DMS 273 (cell line): Measurements from ENCODE around the gene POLL.
"Not testable (repeated sequence)": the region's sequence is repeated elsewhere in the genome, so short reads cannot be mapped to it uniquely, and the experiment has no call there.

Experiments used
- DNase-seq: peaks from one replicate; lab custom pipeline; 2025; ENCODE audit not compliant: unreplicated experiment; lab: John Stamatoyannopoulos, UW

Gene POLL

DNA sequence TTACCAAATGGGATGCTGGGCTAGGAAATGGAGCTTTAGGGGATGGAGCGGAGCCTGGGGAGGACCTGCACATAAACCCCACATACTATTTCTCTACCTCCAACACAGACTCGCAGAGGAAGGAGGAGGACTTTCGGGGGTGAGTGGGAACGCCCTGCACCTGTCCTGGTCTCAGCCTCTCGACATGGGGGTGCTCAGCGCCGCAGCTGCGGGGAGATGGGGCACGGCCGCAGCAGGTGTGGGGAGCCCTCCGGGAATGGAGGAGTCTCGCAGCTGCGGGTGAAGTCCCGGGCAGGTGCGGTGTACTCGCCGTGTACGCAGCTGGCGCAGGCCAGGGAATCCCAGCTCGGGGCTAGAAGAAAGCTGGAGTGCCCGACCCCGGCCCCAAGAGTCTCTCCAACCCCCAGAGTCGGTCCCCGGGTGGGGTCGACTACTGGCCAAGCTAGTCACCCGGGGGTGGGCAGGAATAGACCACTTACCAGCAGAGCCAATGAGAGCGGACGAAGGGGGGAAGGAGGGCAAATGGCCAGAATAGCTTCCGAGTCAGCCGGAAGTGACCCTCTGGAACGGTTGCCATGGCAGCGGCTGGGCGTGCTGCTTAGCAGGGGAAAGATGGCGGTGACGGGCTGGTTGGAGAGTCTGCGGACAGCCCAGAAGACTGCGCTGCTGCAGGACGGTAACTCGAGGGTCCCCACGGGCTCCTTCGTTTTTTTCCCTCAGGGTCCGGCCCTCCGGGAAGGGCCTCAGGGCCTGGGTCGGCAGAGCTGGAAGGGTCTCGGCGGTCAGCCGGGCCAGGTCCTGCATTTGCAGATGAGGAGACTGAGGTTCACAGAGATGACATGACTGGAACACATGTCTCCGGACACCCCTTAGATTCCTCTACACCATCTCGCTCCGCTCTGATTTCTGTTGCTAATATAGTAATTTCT, at the start of gene POLL, which contains the start of gene DPCD:
TSS of gene POLL (minus strand) at position 533 of the 929 bp plus-strand sequence. CDS start 897 bp downstream, outside the sequence.
TSS of gene DPCD (plus strand) at position 597 of the 929 bp plus-strand sequence. CDS start at position 613, 16 bp downstream.
- peak; percentile 95 for DNase-seq

DNA sequence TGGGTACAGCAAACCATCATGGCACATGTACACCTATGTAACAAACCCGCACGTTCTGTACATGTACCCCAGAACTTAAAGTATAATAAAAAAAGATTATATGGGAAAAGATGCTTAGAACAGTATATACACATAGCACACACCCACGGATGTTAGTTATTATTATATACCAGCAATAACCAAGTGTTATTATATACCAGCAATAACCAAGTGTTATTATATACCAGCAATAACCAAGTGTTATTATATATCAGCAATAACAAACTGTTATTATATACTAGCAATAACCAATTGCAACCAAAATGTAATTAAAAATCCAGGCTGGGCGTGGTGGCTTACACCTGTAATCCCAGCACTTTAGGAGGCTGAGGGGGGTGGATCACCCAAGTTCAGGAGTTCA, 45.5 kb upstream of the POLL start:
- not testable (repeated sequence) for DNase-seq

DNA sequence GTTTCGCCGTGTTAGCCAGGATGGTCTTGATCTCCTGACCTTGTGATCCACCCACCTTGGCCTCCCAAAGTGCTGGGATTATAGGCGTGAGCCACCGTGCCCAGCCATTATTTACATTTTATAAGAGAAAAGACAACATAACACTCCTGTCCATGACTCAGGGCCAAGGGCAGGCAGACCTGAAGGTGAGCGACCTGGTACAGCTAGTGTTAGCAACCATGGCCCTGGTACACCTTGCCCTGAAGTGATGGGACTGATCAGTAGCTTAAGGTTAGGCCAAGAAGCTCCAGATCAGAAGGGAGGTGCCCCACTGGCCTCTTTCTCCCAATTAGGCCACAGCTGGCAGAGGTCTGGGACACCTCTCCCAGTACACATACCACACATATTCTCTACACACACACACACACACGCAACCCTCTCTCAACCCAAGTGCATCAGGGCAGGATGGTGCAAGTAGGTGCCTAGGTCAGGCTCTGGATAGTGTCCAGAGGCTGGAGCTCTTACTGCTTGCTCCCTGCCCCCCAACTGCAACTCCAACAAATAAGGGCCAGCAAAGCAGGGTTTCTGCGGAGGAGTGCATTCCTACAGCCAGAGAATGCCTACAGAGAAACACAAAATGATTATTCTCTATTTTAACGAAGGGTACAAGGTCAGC, 43.9 kb upstream of the POLL start:
- no peak for DNase-seq

DNA sequence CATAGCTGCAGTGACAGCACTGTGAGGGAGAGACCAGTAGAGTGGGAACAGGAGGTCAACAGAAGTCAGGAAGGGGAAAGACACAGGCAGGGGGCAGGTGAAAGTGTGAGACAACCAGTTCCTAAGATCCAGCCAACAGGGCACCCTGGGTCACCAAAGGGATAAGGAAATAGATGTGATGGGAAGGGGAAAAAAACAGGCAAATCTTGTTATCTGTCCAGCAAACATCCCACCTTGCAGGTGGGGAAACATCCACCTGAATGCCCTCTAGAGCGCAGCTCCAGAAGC, 42.5 kb upstream of the POLL start:
- DNase-seq, result no peak

DNA sequence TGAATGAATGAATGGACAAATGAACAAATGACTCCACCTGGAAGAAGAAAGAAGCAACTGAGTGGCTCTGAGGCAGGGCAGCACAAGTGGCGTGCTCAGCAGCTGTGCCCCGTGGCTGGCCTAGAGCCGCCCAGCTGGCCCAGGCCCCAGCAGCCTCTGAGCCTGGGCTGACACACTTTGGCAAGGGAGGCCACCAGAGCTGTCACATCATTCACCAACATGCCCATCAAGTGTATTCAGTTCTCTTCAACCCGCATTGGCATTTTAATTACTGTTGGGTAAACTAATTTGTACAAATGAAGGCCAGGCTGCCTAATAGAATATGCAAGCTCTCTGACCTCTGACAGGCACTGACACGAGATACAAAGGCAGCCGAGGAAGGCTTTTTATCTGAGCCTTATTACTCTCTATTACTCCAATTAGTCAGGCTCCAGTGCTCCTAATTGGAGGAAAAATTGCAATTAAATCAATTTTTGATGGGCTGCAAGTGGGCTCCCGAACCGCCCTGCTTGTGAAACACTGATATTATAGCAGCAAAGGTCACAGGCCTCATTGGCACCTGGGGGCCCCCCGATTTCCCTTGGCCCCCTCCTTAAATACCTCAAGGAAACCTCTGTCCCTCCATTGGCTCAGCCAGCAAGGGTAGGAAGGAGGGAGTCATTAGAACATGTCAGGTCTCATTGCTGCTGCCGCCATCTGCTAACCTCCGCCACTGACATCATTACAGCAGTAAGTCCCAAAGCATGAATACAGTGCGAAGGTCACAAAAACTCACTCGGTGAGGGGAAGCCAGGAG, 42.0 kb upstream of the POLL start:
- DNase-seq, result no peak

DNA sequence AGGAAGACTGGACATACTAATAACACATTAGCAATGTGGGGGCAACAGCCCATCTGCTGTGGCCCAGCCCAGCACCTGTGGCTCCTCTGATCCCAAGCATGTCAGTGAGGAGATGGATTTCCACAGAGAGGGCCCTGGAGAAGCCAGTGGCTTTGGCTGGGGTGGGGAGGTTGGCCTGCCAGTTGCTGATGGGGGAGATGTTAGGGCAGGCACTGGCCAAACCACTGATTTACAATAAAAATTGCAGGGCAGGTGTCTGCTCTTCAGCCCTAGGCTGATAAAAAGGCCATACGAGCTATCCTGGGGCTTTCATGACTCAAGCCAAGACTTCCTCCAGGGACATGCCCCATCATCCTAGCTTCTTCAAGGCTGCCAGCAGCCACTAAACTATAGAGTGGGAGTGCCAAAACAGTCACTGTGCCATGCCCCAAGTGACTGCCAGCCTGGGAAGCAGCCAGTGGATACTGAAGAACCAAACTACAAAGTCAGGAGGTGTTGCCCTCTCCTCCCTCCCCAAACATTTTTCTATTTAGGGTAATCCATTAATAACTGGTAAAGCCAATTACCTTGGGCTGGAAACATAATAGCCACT, 37.9 kb upstream of the POLL start:
- DNase-seq, result no peak

DNA sequence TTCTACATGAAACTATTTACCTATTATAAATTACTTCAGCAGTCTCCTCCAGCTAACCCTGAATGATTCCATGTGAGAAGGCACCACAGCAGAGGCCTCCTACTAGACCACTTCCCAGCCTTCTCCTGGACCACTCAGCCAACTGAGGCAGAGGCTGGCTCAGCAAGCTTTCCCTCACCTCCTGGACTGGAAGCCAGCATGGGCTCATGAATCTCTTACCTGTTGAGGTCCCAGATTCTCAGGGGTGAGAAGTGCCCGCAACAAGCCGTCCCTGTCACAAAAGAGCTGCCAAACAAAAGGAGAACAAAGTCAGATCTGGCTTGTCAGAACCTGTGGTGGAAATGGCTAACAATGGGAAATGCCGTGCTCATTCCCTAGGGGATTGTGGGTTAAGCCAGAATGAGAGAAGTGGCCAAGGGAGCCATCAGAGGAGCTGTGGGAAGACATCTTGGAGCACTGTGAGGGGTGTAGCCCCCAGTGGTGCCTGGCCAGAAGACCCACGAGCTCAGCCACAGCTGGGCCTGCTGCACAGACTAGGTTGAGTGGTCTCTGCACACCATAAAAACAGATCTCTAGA, 36.6 kb upstream of the POLL start:
- DNase-seq, result no peak

DNA sequence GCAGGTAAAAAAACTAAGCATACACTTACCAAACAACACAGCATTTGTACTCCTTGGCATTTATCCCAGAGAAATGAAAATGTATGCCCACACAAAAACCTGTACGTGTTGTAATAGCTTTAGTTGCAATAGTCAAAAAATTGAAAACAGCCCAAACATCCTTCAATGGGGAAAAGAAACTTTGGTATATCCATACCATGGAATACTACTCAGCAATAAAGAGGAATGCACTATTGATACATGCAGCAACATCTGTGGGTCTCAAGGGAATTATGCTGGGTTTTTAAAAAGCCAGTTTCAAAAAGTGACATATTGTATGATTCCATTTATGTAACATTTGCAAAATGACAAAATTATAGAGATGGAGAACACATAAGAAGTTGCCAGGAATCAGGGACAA, 35.5 kb upstream of the POLL start:
- no peak for DNase-seq

DNA sequence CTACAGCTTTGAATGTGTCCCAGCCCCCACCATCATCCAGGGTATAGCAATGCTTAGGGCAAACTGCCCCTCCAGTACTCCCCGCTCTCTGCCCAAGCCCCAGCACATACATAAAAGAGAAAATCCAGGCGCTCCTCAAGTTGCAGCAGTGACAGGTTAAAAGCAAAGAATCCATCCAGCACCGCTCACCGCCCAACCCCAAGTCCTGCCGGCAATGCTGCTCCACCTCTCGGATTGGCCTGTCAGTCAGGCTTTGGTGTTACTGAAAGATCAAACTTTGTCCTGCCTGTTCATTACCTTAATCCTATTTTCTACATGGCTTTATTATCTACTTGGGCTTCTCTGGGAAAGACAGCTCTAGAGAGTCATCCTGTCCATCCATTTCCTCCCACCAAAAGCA, 31.9 kb upstream of the POLL start:
- DNase-seq, result no peak

DNA sequence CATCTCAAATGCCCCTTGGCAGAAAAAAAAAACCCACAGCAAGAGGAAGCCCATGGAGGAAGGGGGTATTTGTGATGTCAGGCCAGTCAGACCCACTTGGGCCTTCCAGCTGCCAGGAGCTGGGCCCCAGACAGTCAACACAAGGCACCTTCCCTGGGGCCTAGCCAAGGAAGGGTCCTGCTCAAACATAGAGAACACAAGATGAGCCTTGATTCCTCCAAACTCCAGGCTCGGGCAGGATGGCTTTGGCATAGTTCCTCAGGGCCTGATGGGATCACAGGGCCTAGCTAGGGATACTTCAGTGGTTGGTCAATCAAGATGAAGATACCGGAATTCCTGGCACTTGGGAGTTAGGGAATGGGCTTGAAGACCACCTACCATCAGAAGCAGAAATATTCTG, 30.8 kb upstream of the POLL start:
- no peak for DNase-seq

DNA sequence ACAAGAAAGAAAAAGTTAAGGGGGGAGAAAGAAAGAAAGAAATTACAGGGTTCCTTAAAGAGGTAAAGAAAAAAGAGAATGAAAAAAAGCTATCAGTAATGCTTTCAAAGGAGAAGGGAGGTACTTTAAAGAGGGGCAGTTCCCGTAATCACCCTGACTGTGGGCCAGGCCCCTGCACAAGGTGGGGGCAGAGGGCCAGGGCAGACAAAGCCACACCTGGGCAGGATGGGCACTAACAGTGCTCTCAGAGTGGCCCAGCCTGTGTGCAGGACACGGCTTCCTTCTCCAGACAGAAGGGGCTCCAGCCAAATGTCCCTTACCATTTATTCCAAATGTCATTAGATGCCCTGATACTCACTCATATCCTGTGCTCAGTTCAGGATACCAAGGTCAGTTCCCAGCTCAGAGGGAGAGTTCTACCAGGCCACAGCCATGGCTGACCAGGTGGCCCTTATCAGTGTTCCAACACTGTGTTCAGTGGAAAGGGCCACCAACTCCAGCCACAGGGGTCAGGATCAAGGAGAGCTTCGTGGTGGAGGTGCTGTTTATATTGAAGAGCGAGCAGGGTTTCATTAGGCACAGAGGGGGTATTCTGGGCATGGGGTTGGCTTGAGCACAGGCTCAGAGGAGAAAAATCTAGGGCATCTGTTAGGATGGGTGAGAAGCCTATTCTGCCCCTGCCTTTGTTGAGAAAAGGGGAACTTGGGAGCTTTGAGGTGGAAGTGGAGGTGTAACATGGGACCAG, 29.9 kb upstream of the POLL start:
- no peak for DNase-seq

DNA sequence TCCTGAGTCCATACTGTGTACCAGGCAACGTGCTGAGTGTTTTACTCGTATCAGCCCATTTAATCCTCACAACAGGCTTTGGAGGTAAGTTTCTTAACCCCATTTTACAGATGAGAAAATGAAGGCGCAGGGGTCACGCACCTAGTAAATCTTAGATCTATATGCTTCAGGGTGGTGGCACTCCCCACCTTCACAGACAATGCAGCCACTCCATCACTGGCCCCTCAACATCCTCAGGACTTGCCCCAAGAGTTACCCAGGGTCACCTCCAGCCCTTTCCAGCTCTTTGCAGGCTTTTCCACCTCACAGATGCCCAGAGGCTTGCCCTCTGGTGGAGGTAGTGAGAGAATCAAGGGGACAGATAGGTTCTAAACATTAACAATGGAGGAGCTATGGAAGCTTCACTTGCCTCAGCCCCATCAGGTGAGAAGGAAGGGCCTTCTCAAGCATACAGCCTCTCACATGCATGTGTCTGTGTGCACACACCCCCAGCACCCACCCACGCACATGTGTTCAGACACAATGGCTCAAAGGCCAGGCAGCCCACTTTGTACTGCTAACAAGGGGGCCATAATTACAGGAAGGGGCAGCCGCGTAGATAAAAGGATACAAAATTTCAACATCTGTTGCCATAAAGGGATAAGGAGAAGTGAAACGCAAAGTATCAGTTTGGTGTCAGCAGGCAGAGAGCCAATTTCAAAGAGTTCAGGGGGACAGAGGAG, 29.2 kb upstream of the POLL start:
- peak; percentile 60 for DNase-seq

DNA sequence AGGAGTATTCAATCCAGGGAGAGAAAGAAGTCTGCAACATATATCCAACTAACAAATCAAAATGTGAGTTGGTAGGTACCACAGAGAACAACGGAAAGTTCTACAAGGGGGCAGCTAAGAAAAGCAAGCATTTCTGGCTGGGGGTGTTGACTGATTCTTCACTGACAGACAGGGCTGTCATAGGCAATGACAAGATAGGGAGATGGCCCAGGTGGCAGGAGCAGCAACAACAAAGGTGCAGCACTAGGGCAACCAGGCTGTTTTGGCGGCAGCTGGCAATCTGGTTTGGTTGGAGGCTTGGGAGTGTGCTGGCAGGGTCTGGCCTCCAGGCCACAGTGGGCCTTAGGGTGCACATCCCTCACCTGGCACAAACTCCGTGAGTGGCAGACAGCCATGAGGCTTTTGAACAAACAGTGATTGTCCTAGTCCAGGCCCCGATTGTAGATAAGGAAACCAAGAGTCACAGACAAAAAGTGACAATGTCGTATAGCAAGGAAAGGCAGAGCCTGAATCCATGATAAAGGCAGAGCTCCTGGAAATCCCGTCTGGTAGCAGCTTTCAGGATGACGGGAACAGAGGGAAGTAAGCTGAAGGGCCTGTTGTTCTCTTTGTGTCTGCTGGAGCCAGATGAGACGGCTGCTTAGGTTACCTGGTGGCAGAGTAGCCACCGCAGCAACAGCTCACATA, 28.5 kb upstream of the POLL start:
- no peak for DNase-seq

DNA sequence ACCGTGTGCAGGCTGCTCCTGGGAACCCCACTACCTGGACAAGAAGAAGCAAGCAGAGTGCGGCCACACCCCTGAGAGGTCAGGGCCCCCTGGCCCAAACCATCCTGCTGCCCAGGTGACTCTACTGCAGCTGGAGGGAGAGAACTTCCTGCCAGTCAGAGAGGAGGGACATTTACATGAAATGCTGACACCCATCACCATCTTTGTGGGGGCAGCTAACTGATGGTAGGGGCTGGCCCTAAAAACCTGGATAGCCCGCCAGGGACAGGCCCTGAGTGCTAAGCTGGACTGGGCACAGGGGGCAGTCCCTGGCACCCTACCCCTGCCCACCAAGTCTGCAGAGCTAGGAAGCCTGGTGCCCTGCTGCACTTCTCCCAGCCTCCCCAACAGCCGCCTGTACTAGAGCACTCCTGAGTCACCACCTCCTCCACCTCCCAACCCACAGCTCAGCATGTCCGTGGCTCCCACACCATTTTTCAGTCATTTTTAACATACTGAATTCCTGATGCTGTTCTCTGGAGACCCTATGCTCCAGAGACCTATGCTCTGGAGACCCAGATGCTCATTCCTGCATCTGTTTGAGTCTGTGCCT, 27.6 kb upstream of the POLL start:
- DNase-seq, result no peak

DNA sequence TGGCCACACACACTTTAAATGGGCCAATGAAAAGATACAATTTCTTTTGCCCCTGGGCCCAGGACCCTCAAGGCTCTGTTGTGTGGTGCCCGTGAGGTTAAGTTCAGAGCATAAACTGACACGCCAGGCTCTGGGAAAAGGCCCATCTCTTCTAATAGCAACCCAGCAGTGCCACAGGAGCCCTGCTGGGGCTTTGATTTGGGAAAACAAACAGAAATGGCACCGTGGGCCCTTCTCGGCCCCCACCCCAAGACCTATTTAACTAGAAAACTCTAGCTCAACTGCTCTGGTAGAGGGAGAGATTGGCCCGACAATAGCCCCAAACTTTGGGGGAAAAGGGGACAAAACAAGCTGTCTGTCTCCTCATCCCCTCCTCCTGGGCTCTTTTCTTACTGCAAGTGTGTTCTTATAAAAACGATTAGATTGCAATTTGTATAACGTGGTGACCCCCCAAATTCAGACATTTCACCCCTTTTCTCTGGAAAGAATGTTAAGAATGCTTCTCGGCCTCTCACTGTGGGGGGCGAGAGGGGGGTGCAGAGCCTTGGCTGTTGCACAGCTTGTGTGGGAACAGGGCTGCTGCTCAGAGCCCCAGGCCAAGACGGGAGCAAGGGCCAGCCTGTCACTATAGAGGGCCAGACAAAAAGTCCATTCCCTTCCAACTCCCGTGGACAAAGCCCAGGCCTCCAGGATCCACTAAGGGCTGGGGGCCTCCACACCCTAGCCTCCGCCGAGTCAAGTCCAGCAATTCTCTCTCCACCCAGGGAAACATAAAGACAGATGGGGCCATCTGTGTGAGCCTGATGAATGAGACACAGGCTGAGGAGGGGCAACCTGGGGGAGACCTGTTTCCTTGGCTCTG, 26.8 kb upstream of the POLL start:
- DNase-seq, result peak; percentile 32

DNA sequence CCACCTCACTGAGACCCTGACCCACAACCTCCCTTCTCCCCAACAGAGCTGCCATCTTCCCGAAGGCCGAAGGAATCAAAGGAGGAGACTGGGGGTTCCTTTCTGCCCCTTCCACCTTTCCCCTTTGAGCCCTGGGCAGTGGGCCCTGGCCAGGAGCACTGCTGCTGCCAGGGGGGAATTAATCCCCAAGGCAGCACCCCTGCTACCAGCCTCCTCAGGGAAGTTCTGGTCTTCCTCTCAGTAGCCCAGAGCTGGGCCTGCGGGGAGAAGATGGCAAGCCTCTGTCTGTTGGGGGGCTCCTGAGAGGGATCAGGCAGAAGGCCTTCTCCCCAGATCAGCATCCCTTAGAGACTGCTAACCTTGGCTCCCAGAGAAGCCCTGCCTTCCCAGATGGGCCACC, 25.6 kb upstream of the POLL start:
- no peak for DNase-seq

DNA sequence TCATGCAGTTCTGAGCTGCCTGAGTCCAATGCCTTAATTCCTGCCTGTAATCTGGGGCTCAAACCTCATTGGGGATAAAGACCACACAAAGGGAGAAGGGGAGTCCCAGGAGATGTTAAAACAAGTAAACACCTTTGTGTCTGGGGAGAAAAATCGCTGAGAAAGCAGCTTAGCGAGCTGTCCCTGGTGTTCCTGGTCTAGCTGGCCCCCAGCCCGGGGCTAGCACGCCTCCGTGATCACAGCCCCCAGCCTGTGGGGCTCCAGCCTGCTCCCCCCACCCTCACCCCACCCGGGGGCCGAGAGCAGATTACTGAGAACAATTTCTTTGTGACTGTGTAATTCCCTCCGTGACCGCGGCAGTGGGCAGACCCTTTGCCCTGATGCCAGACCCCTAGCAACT, 24.8 kb upstream of the POLL start:
- DNase-seq, result no peak

DNA sequence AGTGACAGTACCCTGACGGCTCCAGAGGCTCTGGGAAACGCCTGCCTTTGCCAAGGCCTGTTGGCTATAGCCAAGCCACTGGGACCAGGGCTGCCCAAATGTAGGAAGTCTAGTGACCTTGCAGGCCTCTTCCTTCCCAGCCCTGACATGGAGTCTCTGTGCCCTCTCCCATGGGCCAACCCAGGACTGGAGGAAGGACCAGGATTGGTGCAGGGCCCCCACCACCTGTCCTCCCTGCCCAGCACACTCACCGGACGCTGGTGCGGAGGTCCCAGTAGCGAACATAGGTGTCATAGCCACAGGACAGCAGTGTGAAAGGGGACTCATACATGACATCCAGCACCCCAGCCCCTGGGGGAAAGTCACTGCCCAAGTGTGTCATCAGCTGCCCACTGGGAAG, 24.0 kb upstream of the POLL start:
- no peak for DNase-seq
